ENCODE results near the gene DENND1B.
"Not testable (repeated sequence)": the region's sequence is repeated elsewhere in the genome, so short reads cannot be mapped to it uniquely, and the experiment has no call there.

The DENND1B gene

DNA sequence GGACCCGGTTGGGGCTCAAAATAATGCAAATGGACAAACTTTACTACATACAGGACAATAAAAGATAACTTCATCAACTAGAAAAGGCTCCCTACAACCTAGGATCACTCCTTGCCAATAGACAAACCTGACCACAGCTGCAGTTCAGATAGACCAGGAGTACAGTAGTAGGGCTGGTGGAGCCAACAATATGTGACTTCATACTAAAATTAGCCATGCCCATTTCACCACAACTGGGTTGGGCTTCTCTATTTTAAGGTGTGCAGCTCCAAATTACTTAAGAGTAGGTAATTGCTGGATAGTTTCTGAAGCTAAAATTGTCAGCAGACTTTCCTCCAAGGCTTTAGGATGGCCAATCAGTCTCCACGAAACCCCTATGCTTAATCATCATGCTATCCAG lies 3.9 kb downstream of the DENND1B start:
- H3K4me1 Mint-ChIP-seq, result peaks cover 80% of the 10 kb centered on the region
- no peaks in the 10 kb centered on the region for H3K27me3 Mint-ChIP-seq
- no peak overlapping the region for H3K4me3 Mint-ChIP-seq
- no peak overlapping the region for H3K27ac Mint-ChIP-seq
- no peaks in the 10 kb centered on the region for H3K9me3 Mint-ChIP-seq
- peaks cover 3% of the 10 kb centered on the region for H3K36me3 Mint-ChIP-seq

DNA sequence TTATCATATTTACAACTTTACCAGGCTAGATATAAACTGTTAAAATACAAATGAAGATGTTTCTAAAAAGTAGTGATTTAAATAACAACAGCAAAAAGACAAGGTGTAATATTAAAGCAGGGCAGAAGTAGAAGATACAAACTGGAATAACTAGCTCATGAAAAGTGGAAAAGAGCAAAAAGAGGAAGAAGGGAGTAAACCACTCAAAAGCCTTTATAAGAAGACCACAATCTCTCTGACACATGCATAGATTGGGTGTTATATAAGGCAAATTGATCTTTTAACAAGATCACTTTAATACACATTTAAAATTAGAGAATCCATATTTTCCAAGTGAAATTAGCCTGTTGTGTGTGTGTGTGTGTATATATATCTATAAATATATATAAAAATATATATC lies 5.0 kb downstream of the DENND1B start:
- Mint-ChIP-seq H3K36me3 (peaks cover 3% of the 10 kb centered on the region), H3K27ac (no peak overlapping the region), H3K4me3 (no peak overlapping the region), H3K9me3 (no peaks in the 10 kb centered on the region), H3K4me1 (peaks cover 82% of the 10 kb centered on the region), H3K27me3 (no peaks in the 10 kb centered on the region)

DNA sequence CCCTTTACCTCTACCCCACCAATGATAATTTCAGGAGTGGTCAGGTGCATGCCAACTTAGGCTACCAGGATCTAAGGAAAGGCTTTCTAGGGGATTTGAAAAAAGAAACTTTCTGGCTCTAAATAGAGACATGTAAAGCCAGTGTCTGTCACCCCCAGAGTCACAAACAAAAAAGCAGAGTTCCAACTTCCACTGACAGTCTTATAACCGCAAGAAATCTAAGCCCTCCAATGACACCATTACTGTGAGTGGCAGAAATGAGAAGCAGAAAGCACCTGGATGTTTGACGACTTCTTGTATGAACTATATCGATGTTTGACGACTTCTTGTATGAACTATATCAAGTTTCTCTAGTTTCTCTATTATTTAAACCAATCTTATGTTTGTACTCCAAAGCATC lies 6.0 kb downstream of the DENND1B start:
- H3K27me3 Mint-ChIP-seq, result no peaks in the 10 kb centered on the region
- peaks cover 83% of the 10 kb centered on the region for H3K4me1 Mint-ChIP-seq
- H3K36me3 Mint-ChIP-seq, result peaks cover 3% of the 10 kb centered on the region
- H3K27ac Mint-ChIP-seq, result peak overlapping the region; percentile 41
- H3K9me3 Mint-ChIP-seq, result no peaks in the 10 kb centered on the region
- no peak overlapping the region for H3K4me3 Mint-ChIP-seq

DNA sequence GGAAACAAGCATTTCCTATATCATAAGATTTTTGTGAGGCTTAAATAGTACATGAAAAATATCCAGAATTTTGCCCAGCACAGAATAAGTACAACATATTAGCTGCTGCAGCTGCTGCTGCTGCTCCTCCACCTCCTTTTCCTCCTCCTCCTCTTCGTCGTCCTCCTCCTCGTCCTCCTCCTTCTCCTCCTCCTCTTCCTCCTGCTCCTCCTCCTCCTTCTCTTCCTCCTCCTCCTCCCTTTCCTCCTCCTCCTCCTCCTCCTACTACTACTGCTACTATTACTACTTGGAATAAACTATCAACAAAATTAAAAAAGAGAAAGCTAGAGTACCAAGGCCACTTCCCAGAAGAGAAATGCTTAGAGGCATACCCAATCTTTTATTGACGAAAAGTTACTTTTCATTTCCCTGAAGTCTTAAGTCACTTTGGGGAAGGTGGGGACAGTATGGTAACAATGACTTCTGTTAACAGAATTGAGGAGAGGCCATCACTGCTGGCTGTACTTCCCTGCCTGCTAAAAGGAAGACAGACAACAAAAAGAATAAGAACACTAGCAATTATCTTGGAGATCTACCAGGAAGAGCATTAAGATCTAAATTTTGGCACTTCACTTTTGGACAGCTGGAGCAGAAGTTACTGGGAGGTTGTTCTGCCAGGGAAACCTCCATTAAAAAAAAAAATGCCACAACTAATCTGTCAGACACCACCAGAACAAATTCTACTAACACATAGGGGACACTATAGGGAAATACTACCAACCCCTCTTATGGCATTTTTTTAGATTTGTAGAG lies 7.1 kb downstream of the DENND1B start:
- Mint-ChIP-seq H3K36me3 (peaks cover 3% of the 10 kb centered on the region), H3K27me3 (no peaks in the 10 kb centered on the region), H3K4me3 (peak overlapping the region; percentile 12), H3K27ac (peak overlapping the region; percentile 36), H3K4me1 (peaks cover 77% of the 10 kb centered on the region), H3K9me3 (no peaks in the 10 kb centered on the region)

DNA sequence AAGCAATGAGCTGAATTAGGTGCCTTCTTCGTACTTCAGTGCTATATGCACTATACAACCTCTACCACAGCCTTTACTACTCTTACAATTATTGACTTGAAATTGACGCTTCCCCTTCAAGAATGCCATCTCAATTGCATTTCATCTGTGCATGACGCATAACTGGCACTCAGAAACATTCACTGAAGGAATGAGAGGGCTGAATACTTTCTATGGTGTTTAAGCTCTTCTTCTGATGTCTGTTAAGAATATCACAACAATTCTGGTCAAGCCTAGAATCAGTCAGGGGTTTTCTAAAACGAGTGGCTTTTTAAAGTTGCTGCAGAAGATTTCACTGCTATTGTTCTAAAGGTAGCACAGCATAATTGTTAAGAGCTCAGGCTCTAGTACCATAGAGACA lies 11.5 kb downstream of the DENND1B start:
- Mint-ChIP-seq H3K4me3 (no peak overlapping the region), H3K4me1 (peaks cover 46% of the 10 kb centered on the region), H3K36me3 (peaks cover 10% of the 10 kb centered on the region), H3K27me3 (no peaks in the 10 kb centered on the region), H3K27ac (no peak overlapping the region), H3K9me3 (no peaks in the 10 kb centered on the region)

DNA sequence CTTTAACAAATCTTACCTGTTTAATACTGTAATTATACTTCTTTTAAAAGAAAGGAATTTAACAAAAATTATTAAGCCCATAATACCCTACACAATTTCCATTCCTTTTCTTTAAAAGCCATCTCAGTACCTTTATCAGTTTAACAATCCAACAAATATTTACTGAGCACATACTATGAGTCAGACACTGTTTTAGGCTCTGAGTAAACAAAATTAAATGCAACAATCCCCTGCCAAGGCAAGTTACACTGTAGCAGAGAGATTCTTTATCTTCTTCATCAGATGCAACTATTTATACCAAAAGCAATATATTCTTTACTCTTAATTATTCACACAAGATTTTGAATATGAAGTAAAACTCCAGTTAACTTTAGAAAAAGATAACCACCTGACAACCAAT lies 12.0 kb downstream of the DENND1B start:
- Mint-ChIP-seq H3K36me3 (peaks cover 10% of the 10 kb centered on the region), H3K4me1 (peaks cover 44% of the 10 kb centered on the region), H3K27ac (no peak overlapping the region), H3K27me3 (no peaks in the 10 kb centered on the region), H3K9me3 (no peaks in the 10 kb centered on the region), H3K4me3 (no peak overlapping the region)

DNA sequence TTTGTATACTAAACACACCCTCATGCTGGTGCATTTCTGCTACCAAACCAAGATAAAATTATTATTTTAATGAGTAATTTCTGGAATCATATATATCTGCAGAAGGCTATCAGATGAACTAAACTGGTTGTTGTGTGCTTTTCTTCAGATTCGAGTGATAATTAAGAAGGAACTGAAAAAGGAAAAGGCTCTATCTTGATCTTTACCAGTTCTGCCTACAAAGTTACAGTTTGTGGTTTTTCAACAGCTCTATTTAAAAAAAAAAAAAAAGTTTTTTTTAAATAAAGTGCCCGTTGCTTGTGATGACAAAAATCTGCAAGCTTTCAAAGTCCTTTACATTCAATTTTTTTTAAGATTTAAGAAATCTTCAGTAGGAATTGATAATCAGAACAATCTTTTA lies 13.6 kb downstream of the DENND1B start:
- Mint-ChIP-seq H3K4me3 (no peak overlapping the region), H3K9me3 (no peaks in the 10 kb centered on the region), H3K4me1 (peaks cover 43% of the 10 kb centered on the region), H3K27me3 (no peaks in the 10 kb centered on the region), H3K27ac (no peak overlapping the region), H3K36me3 (peaks cover 7% of the 10 kb centered on the region)

DNA sequence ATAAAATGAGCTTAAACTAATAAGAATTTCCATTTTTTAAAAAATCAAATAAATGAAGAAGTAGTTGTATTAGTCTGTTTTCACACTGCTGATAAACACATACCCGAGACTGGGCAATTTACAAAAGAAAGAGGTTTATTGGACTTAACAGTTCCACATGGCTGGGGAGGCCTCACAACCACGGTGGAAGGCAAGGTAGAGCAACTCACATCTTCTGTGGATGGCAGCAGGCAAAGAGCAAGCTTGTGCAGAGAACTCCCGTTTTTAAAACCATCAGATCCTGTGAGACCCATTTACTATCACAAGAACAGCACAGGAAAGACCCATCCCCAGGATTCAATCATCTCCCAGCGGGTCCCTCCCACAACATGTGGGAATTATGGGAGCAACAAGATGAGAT lies 19.7 kb downstream of the DENND1B start:
- H3K4me3 Mint-ChIP-seq, result peak overlapping the region; percentile 42
- peaks cover 44% of the 10 kb centered on the region for H3K4me1 Mint-ChIP-seq
- peak overlapping the region; percentile 33 for H3K27ac Mint-ChIP-seq
- not testable (repeated sequence) for H3K9me3 Mint-ChIP-seq, H3K27me3 Mint-ChIP-seq
- peaks cover 12% of the 10 kb centered on the region for H3K36me3 Mint-ChIP-seq

DNA sequence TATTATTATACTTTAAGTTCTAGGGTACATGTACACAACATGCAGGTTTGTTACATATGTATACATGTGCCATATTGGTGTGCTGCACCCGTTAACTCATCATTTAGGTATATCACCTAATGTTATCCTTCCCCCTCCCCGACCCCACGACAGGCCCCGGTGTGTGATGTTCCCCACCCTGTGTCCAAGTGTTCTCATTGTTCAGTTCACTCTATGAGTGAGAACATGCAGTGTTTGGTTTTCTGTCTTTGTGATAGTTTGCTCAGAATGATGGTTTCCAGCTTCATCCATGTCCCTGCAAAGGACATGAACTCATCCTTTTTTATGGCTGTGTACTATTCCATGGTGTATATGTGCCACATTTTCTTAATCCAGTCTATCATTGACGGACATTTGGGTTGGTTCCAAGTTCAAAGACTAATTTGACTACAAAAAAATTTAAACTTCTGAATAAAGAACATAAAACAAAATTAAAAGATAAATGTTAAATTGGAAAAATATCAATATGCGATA lies 22.6 kb downstream of the DENND1B start:
- not testable (repeated sequence) for H3K27me3 Mint-ChIP-seq, H3K27ac Mint-ChIP-seq, H3K4me3 Mint-ChIP-seq, H3K9me3 Mint-ChIP-seq
- peaks cover 15% of the 10 kb centered on the region for H3K36me3 Mint-ChIP-seq
- peaks cover 62% of the 10 kb centered on the region for H3K4me1 Mint-ChIP-seq

DNA sequence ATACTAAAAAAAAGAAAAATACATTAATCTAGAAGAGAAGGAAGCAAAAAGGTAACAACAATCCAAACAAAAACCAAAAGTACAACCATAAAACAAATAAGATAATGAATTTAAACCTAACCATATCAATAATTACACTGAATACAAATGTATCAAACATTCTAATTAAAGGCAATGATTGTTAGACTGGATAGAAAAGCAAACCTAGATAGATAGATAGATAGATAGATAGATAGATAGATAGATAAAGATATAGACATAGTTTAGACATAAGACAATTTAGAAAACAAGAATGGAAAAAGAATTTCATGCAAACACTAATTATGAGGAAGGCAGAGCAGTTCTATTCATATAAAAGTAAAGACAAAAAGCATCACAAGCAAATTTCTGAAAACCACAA lies 24.9 kb downstream of the DENND1B start:
- H3K36me3 Mint-ChIP-seq, result peaks cover 24% of the 10 kb centered on the region
- no peak overlapping the region for H3K4me3 Mint-ChIP-seq
- no peaks in the 10 kb centered on the region for H3K27me3 Mint-ChIP-seq
- H3K4me1 Mint-ChIP-seq, result peaks cover 58% of the 10 kb centered on the region
- H3K9me3 Mint-ChIP-seq, result peaks cover 11% of the 10 kb centered on the region
- H3K27ac Mint-ChIP-seq, result no peak overlapping the region

DNA sequence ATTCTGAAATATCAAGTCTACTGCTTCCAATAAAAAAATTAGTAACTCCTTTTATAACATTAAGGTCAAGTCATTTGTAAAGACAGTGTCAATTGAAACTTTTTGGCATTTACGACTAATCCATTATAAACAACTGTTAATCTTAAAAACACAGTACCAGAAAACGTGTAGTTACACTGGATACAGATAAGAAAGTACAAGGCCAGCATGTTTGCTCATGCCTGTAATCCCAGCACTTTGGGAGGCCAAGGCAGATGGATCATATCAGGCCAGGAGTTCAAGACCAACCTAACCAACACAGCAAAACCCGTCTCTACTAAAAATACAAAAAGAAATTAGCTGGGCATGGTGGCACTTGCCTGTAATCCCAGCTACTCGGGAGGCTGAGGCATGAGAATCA lies 29.4 kb downstream of the DENND1B start:
- no peak overlapping the region for H3K27ac Mint-ChIP-seq
- peaks cover 86% of the 10 kb centered on the region for H3K4me1 Mint-ChIP-seq
- no peaks in the 10 kb centered on the region for H3K27me3 Mint-ChIP-seq
- peaks cover 11% of the 10 kb centered on the region for H3K9me3 Mint-ChIP-seq
- H3K4me3 Mint-ChIP-seq, result no peak overlapping the region
- H3K36me3 Mint-ChIP-seq, result peaks cover 21% of the 10 kb centered on the region

DNA sequence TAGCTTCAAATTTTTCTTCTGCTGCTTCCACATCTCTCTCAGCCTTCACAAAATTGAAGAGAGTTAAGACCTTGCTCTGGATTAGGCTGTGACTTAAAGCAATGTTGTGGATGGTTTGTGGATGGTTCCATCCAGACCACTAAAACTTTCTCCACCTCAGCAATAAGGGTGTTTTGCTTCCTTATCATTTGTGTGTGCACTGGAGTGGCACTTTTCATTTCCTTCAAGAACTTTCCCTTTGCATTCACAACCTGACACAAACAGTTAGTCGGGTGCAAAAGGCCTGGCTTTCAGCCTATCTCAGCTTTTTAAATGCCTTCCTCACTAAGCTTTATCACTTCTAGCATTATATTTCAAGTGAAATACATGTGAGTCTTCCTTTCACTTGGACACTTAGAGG lies 30.3 kb downstream of the DENND1B start:
- Mint-ChIP-seq H3K4me3 (no peak overlapping the region), H3K27ac (peak overlapping the region; percentile 9), H3K9me3 (peaks cover 11% of the 10 kb centered on the region), H3K4me1 (peaks cover 84% of the 10 kb centered on the region), H3K27me3 (no peaks in the 10 kb centered on the region), H3K36me3 (peaks cover 23% of the 10 kb centered on the region)

DNA sequence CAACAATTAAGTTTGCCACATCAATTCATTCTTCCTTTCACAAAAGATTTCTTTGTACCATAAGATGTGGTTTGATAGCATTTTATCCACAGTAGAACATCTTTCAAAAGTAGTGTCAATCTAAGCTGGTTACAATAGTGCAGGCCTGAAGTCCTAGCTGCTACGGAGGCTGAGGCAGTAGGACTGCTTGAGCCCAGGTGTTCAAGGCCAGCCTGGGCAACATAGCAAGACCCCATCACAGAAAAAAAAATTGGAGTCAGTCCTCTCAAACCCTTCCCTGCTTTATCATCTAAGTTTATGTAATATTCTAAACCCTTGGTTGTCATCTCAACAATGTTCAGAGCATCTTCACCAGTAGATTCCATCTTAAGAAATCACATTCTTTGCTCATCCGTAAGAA lies 31.7 kb downstream of the DENND1B start:
- H3K27ac Mint-ChIP-seq, result no peak overlapping the region
- peaks cover 11% of the 10 kb centered on the region for H3K9me3 Mint-ChIP-seq
- no peaks in the 10 kb centered on the region for H3K27me3 Mint-ChIP-seq
- H3K36me3 Mint-ChIP-seq, result peaks cover 21% of the 10 kb centered on the region
- no peak overlapping the region for H3K4me3 Mint-ChIP-seq
- H3K4me1 Mint-ChIP-seq, result peaks cover 84% of the 10 kb centered on the region

DNA sequence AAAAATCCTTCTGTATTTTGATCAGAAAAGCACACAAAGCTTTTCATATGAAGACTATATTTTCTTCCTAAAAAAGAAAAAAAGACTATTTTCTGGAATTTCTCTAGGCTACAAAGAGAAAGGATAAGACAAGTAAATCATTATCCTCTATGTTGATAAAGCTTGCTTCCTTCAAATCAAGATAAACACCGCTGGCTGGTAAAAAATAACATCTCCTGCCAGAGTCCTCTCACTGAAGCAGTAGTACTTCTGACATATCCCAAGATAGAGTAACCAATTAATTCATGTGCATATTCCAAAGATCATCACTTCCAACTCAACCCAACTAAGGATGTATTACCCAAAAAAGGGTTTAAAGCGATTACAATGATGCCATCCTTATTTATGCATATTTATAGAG lies 34.3 kb downstream of the DENND1B start:
- Mint-ChIP-seq H3K9me3 (no peaks in the 10 kb centered on the region), H3K27me3 (no peaks in the 10 kb centered on the region), H3K27ac (peak overlapping the region; percentile 43), H3K36me3 (peaks cover 16% of the 10 kb centered on the region), H3K4me3 (no peak overlapping the region), H3K4me1 (peaks cover 86% of the 10 kb centered on the region)

DNA sequence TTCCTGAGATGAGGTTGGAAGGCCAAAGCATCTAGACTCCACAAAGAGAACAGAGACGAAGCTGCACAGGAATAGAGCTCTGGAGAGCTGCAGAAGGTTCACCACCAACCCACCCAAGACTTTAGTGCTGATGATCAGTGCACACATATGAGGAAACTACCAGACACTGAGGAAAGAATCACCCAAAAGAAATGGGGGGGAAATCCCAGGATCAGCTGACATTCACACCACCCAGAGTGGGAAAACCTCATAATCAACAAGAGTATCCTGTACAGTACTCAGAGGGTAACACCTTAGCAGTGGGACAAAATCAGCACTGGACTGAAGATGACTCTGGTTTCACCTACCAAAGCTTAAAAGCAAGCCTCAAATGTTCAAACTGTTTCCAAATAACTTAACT lies 36.4 kb downstream of the DENND1B start:
- Mint-ChIP-seq H3K27ac (no peak overlapping the region), H3K4me1 (peaks cover 70% of the 10 kb centered on the region), H3K36me3 (peaks cover 16% of the 10 kb centered on the region), H3K4me3 (no peak overlapping the region), H3K27me3 (no peaks in the 10 kb centered on the region), H3K9me3 (no peaks in the 10 kb centered on the region)

DNA sequence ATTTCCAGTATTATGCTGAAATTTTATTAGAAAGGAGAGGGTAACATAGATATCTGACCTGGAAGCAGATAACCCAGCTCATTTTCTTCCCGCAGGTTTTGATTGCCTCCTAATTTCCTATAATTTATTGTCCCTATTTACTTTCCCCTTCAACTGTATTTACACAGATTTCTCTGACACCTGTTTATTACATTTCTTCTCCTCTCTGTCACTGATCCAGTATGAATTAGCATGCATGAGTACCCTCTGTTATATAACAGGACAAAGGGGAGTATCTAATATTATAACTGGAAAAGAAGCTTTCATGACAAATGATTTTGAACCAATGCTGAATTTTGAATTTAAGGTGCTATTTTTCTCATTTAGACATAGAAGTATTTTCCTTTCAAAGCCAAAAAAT lies 37.4 kb downstream of the DENND1B start:
- Mint-ChIP-seq H3K4me1 (peaks cover 67% of the 10 kb centered on the region), H3K4me3 (no peak overlapping the region), H3K27me3 (no peaks in the 10 kb centered on the region), H3K9me3 (no peaks in the 10 kb centered on the region), H3K27ac (no peak overlapping the region), H3K36me3 (peaks cover 12% of the 10 kb centered on the region)

DNA sequence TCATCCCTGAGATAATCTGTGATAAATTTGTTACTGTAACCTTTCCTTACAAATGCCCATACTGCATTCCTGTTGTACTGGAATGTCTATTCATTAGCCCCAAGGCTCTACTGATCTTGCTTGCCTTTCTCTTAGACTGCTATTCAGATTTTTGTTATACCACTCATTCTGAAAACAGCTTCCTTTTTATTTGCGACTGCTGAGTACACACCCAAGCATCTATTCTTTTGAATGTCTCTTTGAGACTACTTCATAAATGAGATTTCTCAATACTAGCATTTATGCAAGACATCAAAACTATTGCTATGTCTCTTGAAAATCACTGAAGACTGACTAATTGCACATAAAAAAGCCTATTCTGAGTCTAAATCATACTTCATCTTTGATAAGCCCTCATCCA lies 38.6 kb downstream of the DENND1B start:
- Mint-ChIP-seq H3K4me1 (peaks cover 62% of the 10 kb centered on the region), H3K9me3 (no peaks in the 10 kb centered on the region), H3K27ac (no peak overlapping the region)

More for the DNA sequence above, 38.6 kb downstream of the DENND1B start:
- Mint-ChIP-seq H3K36me3 (peaks cover 16% of the 10 kb centered on the region), H3K27me3 (no peaks in the 10 kb centered on the region), H3K4me3 (peak overlapping the region; percentile 23)

All from activated naive CD4-positive, alpha-beta T cell treated with anti-CD3 and anti-CD28 coated beads, Interleukin-2, amount 50 U/mL, for 24 hours (primary cell).